Gastroesophageal sphincter (tissue), 3 donors: ENCODE results near the gene OTX1.

Experiments
- EP300 ChIP-seq: sonication (generic); formaldehyde crosslinking; IDR thresholded peaks from one replicate; pipeline ENCODE4 v1.6.1; 2017; ENCODE audit warnings: antibody characterized with exemption, mild to moderate bottlenecking
- POLR2A ChIP-seq, 2 donors: fragments of 450-650 bp; IDR thresholded peaks; one replicate each; pipeline ENCODE4 v1.6.1; 2017; ENCODE audit warnings: antibody characterized with exemption in 2 of 2, mild to moderate bottlenecking in 2 of 2, moderate library complexity in 1 of 2
- POLR2AphosphoS5 ChIP-seq: sonication (generic); formaldehyde crosslinking; IDR thresholded peaks from one replicate; pipeline ENCODE4 v1.6.1; 2017; ENCODE audit warnings: antibody characterized with exemption
- TF ChIP-seq, protein P1 (sequence below), 4 experiments: fragments of 200-600 bp in 2 of 4; fragments of 450-650 bp in 2 of 4; sonication (generic) in 1 of 4; IDR thresholded peaks; one replicate each; pipeline ENCODE4 v1.5.1; 2017 to 2019; ENCODE audit warnings: antibody characterized with exemption in 4 of 4, mild to moderate bottlenecking in 2 of 4, moderate library complexity in 2 of 4

DNA sequence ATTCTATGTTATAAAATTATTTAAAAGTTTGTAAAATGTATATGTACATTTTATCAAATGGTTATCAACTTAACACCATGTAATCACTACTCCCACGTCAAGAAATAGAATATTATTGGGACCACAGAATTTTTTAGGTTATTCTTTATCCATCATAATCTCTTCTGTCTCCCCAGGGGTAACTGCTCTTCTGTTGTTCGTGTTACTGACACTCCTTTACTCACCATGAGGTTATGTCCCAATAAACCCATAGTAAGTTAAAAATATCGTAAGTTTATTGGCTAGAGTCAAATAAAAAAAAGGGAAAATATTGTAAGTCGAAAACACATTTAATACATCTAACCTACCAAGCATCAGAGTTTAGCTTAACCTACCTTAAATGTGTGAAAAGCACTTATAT, 14.0 kb downstream of the OTX1 start:
- TF ChIP-seq, protein P1, sequence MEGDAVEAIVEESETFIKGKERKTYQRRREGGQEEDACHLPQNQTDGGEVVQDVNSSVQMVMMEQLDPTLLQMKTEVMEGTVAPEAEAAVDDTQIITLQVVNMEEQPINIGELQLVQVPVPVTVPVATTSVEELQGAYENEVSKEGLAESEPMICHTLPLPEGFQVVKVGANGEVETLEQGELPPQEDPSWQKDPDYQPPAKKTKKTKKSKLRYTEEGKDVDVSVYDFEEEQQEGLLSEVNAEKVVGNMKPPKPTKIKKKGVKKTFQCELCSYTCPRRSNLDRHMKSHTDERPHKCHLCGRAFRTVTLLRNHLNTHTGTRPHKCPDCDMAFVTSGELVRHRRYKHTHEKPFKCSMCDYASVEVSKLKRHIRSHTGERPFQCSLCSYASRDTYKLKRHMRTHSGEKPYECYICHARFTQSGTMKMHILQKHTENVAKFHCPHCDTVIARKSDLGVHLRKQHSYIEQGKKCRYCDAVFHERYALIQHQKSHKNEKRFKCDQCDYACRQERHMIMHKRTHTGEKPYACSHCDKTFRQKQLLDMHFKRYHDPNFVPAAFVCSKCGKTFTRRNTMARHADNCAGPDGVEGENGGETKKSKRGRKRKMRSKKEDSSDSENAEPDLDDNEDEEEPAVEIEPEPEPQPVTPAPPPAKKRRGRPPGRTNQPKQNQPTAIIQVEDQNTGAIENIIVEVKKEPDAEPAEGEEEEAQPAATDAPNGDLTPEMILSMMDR (IDR thresholded peaks at IDR 0.05), result no peak
- TF ChIP-seq POLR2A (IDR thresholded peaks at IDR 0.05) (no peak), POLR2AphosphoS5 (no peak), EP300 (no peak)
